Large intestine (tissue), 3 donors: ENCODE measurements around the gene NFILZ. TPM values are rescaled to one million over a fixed set of nuclear protein-coding genes. Genes with fewer than 3 reads are reported as not detected.
"Not testable (repeated sequence)": the region's sequence is repeated elsewhere in the genome, so short reads cannot be mapped to it uniquely, and the experiment has no call there.

Source experiments
- DNase-seq, 2 donors: peaks; one replicate each; pipeline versions ENCODE4 v3.0.0 to v3.0.0-alpha.2; 2013
- H3K27ac ChIP-seq: one replicate; pipeline ENCODE4 v1.5.1; 2013; ENCODE audit warnings: low read length
- H3K27me3 ChIP-seq: 2 replicates; pipeline ENCODE4 v1.6.1; 2013; ENCODE audit warnings: low read length; ENCODE audit not compliant: control insufficient read depth, insufficient read depth
- H3K36me3 ChIP-seq: 2 replicates; pipeline ENCODE4 v1.6.1; 2013; ENCODE audit warnings: low read length; ENCODE audit not compliant: control insufficient read depth, insufficient read depth
- H3K4me1 ChIP-seq: one replicate; pipeline ENCODE4 v1.6.1; 2013; ENCODE audit warnings: low read length; ENCODE audit not compliant: control insufficient read depth, insufficient read depth
- H3K4me3 ChIP-seq: one replicate; pipeline ENCODE4 v1.5.1; 2013; ENCODE audit warnings: low read length
- H3K9me3 ChIP-seq: one replicate; pipeline ENCODE4 v1.6.1; 2013; ENCODE audit warnings: mild to moderate bottlenecking, low read depth, low read length, moderate library complexity; ENCODE audit not compliant: control insufficient read depth
- WGBS: methylation state at CpG from one replicate; pipeline ENCODE4 v1.1.5; 2013; ENCODE audit warnings: low lambda C conversion rate; ENCODE audit not compliant: insufficient coverage; 5-methylcytosine and 5-hydroxymethylcytosine counted together
- polyA plus RNA-seq: library from polyadenylated mRNA; unstranded; fragments of 120-200 nt; gene quantifications from one replicate; pipeline ENCODE4 v1.2.1, GENCODE V29; 2013

NFILZ gene
- polyA plus RNA-seq, 1 donor: not detected

DNA sequence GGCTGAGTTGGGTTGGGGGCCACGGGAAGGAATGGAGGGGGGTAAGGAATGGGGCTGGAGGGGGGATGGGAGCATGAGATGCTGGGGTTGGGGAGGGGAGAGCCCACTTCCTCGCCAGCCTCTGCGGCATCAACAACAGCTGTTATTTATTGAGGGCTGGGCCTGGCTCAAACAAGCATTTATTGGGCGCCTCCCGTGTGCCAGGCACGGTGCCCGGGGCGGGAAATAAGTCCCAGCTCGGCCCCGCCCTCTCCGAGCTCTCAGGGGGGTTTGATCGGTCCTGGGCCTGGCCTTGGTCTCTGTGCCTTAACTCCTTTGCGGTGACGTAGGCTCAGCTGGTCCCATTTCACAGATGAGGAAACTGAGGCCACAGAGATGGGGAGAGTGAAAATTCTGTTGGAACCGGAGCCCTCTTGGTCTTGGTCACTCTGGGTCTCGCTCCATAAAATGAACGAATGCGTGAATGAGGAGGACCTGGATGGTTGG lies 19.0 kb upstream of the NFILZ start:
- no peaks in the 10 kb centered on the region for H3K9me3 ChIP-seq
- H3K36me3 ChIP-seq: no peaks in the 10 kb centered on the region
- no peak for DNase-seq
- no peak overlapping the region for H3K27ac ChIP-seq
- H3K4me1 ChIP-seq: peaks cover 2% of the 10 kb centered on the region
- no peak overlapping the region for H3K4me3 ChIP-seq
- peaks cover 17% of the 10 kb centered on the region for H3K27me3 ChIP-seq
- WGBS: no CpG with 5 or more reads among the region's 18 CpGs

- Histone ChIP-seq H3K27ac (no peak overlapping the region), H3K4me3 (no peak overlapping the region), H3K36me3 (no peaks in the 10 kb centered on the region), H3K9me3 (no peaks in the 10 kb centered on the region), H3K27me3 (peaks cover 17% of the 10 kb centered on the region), H3K4me1 (peaks cover 2% of the 10 kb centered on the region)
- WGBS: no CpG with 5 or more reads among the region's 12 CpGs
- no peak for DNase-seq
These were observed 18.3 kb upstream of the NFILZ start for GRCh38 chr19:8611877-8612806.

DNA sequence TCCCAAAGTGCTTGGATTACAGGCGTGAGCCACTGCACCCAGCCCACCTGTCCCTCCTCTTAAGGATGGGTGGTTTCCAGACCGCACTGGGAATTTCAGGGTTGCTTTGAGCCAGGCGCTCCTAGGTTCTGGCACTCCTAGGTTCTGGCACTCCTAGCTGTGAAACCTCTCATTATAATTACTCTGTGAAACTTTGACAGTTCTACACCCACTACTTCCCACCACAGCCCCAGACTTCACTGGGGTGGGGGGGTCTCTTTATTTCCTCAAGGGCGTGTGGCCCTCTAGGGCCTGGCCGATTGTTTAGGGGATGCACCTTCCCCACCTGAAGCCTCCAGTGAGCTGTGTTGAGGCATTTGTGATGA lies 17.6 kb upstream of the NFILZ start:
- Histone ChIP-seq H3K36me3 (no peaks in the 10 kb centered on the region), H3K4me3 (no peak overlapping the region), H3K9me3 (no peaks in the 10 kb centered on the region), H3K4me1 (peaks cover 2% of the 10 kb centered on the region), H3K27me3 (peaks cover 20% of the 10 kb centered on the region), H3K27ac (no peak overlapping the region)
- WGBS: no CpG with 5 or more reads among the region's 5 CpGs
- DNase-seq: no peak

- DNase-seq: no peak
- Histone ChIP-seq H3K36me3 (no peaks in the 10 kb centered on the region), H3K27ac (no peak overlapping the region), H3K4me3 (no peak overlapping the region), H3K27me3 (peaks cover 12% of the 10 kb centered on the region), H3K9me3 (no peaks in the 10 kb centered on the region), H3K4me1 (no peaks in the 10 kb centered on the region)
- 100% methylated on average over 1 of the region's 2 CpGs for WGBS
These were observed 16.0 kb upstream of the NFILZ start for GRCh38 chr19:8614455-8614854.

DNA sequence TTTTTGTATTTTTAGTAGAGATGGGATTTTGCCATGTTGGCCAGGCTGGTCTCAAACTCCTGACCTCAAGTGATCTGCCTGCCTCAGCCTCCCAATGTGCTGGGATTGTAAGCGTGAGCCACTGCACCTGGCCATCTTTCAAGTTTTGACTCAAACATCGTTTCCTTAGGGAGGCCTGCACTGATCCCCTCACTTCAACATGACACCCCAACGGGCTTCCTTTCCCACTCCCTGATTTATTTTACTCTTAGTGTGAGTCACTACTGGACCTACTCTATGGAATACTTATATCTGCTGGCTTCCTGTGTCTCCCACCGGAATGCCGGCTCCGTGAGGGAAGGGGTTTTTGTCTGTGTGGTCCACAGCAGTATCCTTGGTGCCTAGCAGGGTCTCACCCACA lies 15.4 kb upstream of the NFILZ start:
- Histone ChIP-seq H3K27me3 (peaks cover 6% of the 10 kb centered on the region), H3K27ac (no peak overlapping the region), H3K9me3 (no peaks in the 10 kb centered on the region), H3K4me1 (no peaks in the 10 kb centered on the region), H3K36me3 (no peaks in the 10 kb centered on the region), H3K4me3 (no peak overlapping the region)
- WGBS: no CpG with 5 or more reads among the region's 6 CpGs
- DNase-seq: no peak

- no peaks in the 10 kb centered on the region for H3K9me3 ChIP-seq
- H3K36me3 ChIP-seq: no peaks in the 10 kb centered on the region
- peaks cover 2% of the 10 kb centered on the region for H3K27me3 ChIP-seq
- WGBS: no CpG with 5 or more reads among the region's 23 CpGs
- no peak for DNase-seq
- H3K4me1 ChIP-seq: no peaks in the 10 kb centered on the region
- no peak overlapping the region for H3K4me3 ChIP-seq
- H3K27ac ChIP-seq: no peak overlapping the region
These were observed 14.4 kb upstream of the NFILZ start for GRCh38 chr19:8615813-8616596.

- WGBS: no CpG with 5 or more reads among the region's 6 CpGs
These were observed 13.6 kb upstream of the NFILZ start for GRCh38 chr19:8616861-8617260.

DNA sequence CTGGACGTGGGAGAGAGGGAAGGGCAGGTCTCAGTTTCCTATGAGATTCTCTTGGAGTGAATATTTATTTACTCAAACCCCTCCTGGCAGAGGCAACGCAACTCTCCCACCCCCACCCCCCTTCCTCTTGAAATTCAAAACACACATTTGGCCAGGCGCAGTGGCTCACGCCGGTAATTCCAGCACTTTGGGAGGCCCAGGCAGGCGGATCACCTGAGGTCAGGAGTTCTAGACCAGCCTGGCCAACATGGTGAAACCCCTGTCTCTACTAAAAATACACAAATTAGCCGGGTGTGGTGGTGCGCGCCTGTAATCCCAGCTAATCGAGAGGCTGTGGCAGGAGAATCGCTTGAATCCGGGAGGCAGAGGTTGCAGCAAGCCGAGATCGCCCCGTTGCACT lies 13.1 kb upstream of the NFILZ start:
- H3K9me3 ChIP-seq, H3K27ac ChIP-seq, H3K27me3 ChIP-seq, H3K36me3 ChIP-seq, H3K4me1 ChIP-seq, DNase-seq, H3K4me3 ChIP-seq: not testable (repeated sequence)
- WGBS: no CpG with 5 or more reads among the region's 15 CpGs

More at GRCh38 chr19:8616861-8617260, 13.6 kb upstream of the NFILZ start:
- H3K4me1 ChIP-seq: no peaks in the 10 kb centered on the region
- DNase-seq: no peak
- H3K9me3 ChIP-seq: no peaks in the 10 kb centered on the region
- H3K36me3 ChIP-seq: no peaks in the 10 kb centered on the region
- no peak overlapping the region for H3K27ac ChIP-seq
- no peak overlapping the region for H3K4me3 ChIP-seq
- H3K27me3 ChIP-seq: peaks cover 2% of the 10 kb centered on the region

DNA sequence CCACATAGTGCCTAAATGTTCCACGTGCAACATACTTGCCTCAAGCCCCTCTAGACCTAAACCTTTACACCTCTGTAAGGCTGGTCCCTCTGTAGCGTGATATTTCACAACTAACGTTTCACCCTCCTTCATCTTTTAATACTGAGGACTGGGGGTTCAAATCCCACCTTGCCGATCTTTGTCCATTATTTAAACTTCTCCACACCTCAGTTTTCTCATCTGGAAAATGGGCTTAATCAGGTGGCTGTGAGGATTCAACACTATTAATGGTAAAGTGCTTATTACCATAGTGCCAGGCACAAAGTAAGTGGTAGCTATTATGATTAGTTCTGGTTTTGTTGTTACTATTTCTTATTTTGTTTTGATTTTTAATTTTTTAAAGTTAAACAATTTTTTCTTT lies 12.4 kb upstream of the NFILZ start:
- DNase-seq: no peak
- no peaks in the 10 kb centered on the region for H3K9me3 ChIP-seq
- no CpG with 5 or more reads among the region's 4 CpGs for WGBS
- no peaks in the 10 kb centered on the region for H3K36me3 ChIP-seq
- H3K4me3 ChIP-seq: no peak overlapping the region
- peaks cover 2% of the 10 kb centered on the region for H3K27me3 ChIP-seq
- no peaks in the 10 kb centered on the region for H3K4me1 ChIP-seq
- H3K27ac ChIP-seq: no peak overlapping the region

GRCh38 chr19:8618751-8619150 lies 11.7 kb upstream of the NFILZ start:
- no peak overlapping the region for H3K4me3 ChIP-seq
- no peaks in the 10 kb centered on the region for H3K36me3 ChIP-seq
- no peaks in the 10 kb centered on the region for H3K4me1 ChIP-seq
- 50% methylated on average over 2 of the region's 8 CpGs for WGBS
- H3K9me3 ChIP-seq: no peaks in the 10 kb centered on the region
- peaks cover 2% of the 10 kb centered on the region for H3K27me3 ChIP-seq
- no peak overlapping the region for H3K27ac ChIP-seq
- DNase-seq: no peak
